Cortex of kidney (tissue), 1 donor: Measurements from ENCODE around the gene IRS1.

Source experiments
- DNase-seq: peaks from one replicate; lab custom pipeline; 2025; lab: John Stamatoyannopoulos, UW

The IRS1 gene

GRCh38 chr2:226726546-226726945 is 73.1 kb downstream of the IRS1 start:
- no peak for DNase-seq

DNA sequence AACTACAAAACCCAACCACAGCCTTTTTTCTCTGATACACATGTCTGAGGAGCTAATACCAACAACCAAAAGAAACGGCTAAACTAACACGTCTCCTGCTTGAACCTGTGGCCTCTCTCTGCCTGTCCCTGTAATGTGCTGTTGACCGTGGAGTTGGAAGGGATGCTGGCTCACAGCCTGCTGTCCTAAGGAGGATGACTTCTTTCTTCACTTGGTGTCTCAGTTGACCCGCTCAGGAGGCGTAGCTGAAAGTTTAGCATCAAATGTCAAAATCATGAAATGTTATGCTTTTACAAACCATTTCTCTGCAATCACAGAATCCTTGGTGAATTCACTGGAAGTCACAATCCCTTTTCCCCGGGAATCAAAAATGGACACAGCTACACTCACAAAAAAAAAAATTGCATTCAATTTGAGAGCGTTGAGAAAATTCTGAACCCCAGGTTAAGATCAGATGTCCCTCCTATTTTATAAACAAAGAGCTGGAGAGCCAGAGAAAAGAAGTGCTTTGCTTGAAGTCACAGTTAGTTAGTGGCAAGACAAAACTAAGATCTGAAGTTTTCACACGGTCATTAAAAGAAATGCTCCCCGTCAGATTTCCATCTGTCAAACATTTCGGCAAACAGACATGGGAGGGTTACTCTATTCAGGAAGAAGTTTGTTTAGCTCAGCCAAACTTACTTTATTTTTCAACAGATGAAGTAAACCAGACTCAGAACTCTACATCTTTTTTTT is 74.3 kb downstream of the IRS1 start:
- no peak for DNase-seq

DNA sequence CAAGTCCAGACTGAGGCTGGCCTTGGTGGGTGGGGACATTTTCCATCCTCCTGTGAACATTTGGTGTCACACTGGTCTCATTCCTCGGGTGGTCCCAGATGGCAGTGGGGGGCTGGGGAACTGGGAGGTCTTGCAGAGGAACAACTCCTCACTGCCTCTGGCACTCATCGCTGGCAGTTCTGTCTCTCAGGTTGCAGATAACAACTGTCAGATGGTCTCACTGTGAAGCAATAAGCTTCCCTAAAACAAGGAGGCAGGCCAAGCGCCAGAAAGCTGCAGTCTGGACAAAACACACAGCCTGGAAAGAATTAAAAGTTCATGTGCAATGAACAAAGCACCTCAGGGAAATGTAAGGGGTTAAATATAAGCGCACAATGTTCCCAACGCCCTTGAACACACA is 78.1 kb downstream of the IRS1 start:
- DNase-seq: no peak

GRCh38 chr2:226720948-226721347 is 78.7 kb downstream of the IRS1 start:
- DNase-seq: no peak

DNA sequence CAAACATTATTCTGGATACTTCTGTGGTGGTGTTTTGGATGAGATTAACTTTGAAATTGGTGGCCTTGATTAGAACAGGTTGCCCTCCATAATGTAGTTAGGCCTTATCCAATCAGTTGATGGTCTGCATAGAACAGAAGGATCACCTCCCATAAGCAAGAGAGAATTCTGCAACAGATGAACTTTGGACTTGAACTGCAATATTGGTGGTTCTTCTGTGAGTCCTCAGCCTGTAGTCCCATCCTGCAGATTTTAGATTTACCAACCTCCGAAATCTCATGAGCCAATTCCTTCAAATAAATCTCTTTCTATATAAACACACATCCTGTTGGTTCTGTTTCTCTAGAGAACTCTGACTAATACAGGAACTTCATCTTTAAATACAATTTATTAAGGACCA is 81.9 kb downstream of the IRS1 start:
- no peak for DNase-seq

GRCh38 chr2:226716126-226716525 is 83.5 kb downstream of the IRS1 start:
- no peak for DNase-seq

DNA sequence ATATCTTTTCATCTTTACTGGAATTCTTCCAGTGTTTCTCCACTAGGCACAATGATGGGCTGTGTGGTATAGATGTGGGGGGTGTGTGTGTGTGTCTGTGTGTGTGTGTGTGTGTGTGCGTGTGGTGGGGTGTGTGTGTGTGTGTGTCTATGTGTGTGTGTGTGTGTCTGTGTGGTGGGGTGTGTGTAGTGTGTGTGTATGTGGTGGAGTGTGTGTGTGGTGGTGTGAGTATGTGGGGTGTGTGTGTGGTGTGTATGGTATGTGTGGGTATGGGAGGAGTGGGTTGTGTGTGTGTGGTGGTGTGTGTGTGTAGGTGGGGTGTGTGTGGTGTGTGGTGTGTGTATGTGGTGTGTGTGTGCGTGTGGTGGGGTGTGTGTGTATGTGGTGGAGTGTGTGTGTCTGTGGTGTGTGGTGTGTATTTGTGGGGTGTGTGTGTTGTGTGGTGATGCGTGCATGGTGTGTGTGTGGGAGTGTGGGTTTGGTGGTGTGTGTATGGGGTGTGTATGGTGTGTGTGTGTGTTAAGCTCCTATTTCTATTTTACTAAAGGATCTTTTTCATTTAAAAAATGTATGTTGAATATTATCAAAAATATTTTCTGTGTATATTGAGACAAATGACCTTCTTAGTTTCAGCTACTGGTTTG is 84.2 kb downstream of the IRS1 start:
- DNase-seq: no peak

DNA sequence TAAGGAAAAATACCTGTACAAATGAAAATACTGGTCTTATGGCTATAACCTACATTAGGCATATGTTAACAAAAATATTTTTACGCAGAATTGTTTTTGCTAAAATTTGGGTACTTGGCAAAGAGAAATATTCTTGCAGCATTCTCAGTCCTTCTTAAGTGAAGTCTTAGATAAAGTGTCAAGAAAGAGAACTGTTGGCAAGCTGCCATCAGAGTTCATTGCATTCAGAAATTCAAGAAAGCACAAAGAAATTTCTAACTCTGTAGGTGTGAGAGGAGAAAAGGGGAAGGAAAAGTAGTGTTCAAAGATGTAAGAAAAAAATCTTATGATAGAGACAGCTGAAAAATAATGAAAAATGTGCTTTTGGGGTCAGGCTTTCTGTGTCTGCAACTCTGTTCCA is 86.7 kb downstream of the IRS1 start:
- DNase-seq: no peak

DNA sequence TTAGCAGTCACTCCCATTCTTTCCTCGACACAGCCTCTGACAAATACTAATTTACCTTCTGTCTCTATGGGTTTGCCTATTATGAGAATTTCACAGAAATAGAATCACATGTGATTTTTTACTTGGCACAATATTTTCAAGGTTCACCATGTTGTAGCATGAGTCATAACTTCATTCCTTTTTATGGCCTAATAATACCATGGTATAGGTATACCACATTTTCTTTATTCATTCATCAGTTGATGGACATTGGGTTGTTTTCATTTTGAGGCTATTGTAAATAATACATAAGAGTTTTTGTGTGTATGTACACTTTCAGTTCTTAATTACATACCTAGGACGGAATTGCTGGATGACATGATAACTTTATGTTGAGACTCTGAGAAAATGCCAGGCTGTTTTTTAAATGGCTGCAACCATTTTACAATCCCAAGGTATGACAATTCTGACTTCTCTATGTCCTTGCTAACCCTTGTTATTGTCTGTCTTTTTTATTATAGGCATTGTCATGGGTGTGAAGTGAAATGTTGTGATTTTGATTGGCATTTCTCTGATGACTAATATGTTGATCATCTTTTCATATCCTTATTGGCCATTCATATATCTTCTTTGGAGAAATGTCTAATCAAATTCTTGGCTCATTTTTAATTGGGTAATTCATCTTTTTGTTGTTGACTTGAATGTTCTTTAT is 87.9 kb downstream of the IRS1 start:
- no peak for DNase-seq

DNA sequence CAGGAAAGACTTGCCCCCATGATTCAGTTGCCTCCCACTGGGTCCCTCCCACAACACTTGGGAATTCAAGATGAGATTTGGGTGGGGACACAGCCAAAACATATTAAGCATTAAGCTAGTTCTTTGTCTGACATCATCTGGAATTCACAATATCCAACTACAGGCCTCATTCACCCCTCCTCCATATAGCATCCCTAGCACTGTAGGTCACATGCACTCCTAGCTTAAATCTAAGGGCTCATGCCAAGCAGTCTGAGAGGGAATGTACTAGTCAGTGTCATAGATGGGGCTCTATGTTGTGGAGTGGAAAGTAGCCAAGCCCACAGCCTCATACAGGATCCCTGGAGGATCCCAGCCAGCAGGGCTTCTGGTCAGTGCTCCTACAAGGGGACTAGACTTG is 92.1 kb downstream of the IRS1 start:
- no peak for DNase-seq

- no peak for DNase-seq
These were observed 93.7 kb downstream of the IRS1 start for GRCh38 chr2:226705965-226706364.

- DNase-seq: no peak
These were observed 94.3 kb downstream of the IRS1 start for GRCh38 chr2:226705133-226705886.

DNA sequence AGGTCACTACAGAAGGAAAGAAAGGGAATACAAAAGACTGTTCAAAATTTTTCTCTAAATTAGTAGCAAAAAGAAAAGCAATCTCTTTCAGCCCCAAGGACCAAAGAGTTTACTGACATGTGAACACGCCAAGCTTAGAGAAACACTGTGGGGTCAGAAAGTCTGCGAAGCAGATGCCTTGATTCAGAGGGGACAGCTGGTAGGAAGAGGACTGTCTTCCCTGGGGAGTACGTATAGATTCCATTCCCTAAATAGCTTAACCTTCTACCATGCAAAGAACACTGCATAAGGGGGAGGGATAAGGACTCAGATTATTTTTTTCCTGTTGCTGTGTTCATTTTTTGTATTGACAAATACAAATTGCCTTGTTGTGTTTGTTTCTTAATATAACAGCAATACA is 96.1 kb downstream of the IRS1 start:
- no peak for DNase-seq

GRCh38 chr2:226702376-226702775 is 97.2 kb downstream of the IRS1 start:
- DNase-seq: no peak

DNA sequence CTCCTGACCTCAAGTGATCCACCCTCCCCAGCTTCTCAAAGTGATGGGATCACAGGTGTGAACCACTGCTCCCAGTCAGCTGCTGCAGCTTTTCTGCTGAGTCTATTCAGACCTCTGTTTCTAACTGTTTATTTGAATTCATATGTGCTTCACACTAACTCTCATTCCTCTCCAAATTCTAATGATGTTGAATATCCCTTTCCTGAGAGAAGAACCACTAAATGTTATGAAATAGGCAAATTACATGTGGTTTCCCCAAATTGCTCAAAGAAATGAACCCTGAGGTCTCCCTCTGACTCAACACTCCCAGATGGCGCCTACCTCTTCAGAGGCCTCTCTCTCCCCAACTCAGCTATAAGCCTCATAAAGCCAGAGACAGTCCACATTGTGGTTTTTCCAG is 98.6 kb downstream of the IRS1 start:
- DNase-seq: no peak

DNA sequence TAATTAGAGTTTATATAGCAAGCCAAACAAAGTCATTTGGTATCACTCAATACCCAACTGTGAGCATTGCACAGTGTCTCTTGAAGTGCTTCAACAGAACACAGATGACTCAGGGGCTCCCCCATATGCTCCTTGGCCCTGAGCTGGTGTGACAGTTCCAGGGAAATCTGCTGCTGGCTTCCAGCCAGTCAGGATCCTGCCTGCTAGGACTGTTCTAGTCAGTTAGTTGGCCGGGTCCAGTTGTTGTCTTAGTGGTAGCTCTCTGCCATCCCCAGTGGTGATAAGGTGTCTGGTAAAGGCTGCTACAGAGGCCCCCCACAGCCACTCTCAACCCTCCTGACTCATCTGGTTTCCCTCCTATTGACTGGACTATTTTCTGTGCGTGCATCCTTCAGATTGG is 100.3 kb downstream of the IRS1 start:
- no peak for DNase-seq

DNA sequence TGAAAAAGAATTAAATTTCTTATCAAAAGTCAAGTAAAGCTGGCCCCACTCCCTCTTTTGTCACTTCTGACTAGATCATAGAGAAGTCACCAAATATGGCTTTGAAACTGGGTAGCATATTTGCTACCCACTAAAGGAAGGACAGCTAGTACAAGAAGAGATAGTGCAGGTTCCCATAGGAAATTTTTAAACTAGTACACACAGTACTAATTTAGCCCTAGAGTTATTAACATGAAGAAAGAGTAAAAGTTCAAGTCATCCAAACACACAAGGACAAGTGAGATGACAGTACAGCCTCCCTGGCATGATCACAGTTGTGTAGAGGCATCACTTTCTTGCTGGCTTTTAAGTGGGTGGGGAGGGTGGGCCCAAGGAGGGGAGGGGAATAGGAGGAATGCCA is 100.9 kb downstream of the IRS1 start:
- no peak for DNase-seq

- DNase-seq: no peak
These were observed 104.9 kb downstream of the IRS1 start for GRCh38 chr2:226694586-226695284.

DNA sequence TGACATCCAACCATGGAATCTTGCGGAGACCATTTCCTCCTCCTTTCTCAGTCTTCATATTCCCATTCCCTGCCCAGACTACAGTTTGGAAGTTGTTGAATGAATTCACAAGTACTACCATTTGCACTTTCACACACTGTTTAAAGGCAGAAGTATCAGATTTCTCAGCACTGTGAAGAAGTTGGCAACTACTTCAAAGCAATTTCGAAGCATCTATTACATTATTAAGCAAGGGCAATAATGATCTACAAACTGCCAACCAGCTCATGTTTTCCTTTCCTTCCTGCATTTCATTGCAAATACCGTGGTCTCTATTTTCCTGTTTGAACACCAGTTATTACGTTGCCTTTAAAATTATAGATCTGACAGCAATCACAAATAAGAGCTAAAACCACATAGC is 105.5 kb downstream of the IRS1 start:
- DNase-seq: no peak

DNA sequence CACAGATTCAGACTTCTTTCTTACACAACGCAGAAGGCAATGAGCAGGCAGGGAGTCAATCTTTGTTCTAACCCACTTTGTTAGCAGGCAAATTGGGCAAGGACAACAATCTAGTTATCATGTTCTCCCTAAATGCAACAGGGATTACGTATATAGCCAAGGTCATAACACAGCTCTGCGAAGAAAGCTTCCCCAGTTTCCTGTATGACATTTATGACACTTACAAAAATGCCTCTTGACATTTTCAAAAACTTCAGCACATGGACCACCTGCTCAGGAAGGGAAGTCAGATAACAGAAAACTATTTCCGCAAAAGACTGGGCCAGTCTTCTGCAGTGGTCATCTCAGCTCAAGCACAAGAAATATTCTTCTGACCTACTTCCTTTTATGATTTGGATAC is 106.1 kb downstream of the IRS1 start:
- no peak for DNase-seq

GRCh38 chr2:226692521-226693126 is 107.0 kb downstream of the IRS1 start:
- no peak for DNase-seq

DNA sequence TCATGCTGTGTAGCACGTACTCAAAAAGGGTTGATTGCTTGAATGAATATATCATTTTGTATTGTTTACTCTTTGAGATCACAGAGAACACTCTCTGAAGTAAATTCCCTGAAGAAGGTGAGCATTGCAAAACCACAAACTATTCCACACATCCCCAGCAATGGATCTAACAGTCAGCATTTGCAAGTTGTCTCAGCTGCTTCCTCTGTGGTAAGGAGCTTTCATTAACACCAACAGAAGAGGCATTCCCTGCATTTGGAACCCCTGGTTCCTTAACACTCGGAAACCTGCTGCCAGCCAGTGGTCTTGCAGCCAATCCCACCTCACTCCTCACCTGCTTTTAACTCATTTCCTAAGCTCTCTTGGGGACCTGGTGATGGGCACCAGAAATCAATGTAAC is 108.4 kb downstream of the IRS1 start:
- DNase-seq: no peak
